Activated CD8-positive, alpha-beta memory T cell treated with anti-CD3 and anti-CD28 coated beads, Interleukin-2, amount 10 ng/mL, durations not matched to agents 7 days and 5 days (primary cell): ENCODE data around the gene TMEM14A. TPM values are rescaled to one million over a fixed set of nuclear protein-coding genes. Genes with fewer than 3 reads are reported as not detected.
"Not testable (repeated sequence)": the region's sequence is repeated elsewhere in the genome, so short reads cannot be mapped to it uniquely, and the experiment has no call there.

Experiments used
- ATAC-seq: fragments of 150-1000 bp; cut with Tn5 transposase; one replicate; pipeline ENCODE4 v1.10.0; 2021; ENCODE audit warnings: moderate library complexity
- CTCF ChIA-PET: fragments of 350-600 bp; sonication (Branson Sonifier 250); formaldehyde crosslinking; loops from one replicate; lab custom pipeline; 2021; ENCODE audit warnings: antibody characterized with exemption; lab: Charles Lee
- DNase-seq: peaks from one replicate; pipeline ENCODE4 v3.0.0-alpha.2; 2020
- H3K27ac Mint-ChIP-seq: one replicate; pipeline ENCODE4 v1.8.0; 2021; ENCODE audit warnings: mild to moderate bottlenecking, mixed read lengths
- H3K27me3 Mint-ChIP-seq: one replicate; pipeline ENCODE4 v1.8.0; 2021; ENCODE audit warnings: mixed read lengths
- H3K36me3 Mint-ChIP-seq: one replicate; pipeline ENCODE4 v1.8.0; 2021; ENCODE audit warnings: mild to moderate bottlenecking, mixed read lengths
- H3K4me1 Mint-ChIP-seq: one replicate; pipeline ENCODE4 v1.8.0; 2021; ENCODE audit warnings: mixed read lengths
- H3K4me3 Mint-ChIP-seq: one replicate; pipeline ENCODE4 v1.8.0; 2021; ENCODE audit warnings: mild to moderate bottlenecking, moderate library complexity, mixed read lengths
- H3K9me3 Mint-ChIP-seq: one replicate; pipeline ENCODE4 v1.8.0; 2022; ENCODE audit warnings: low read depth, mixed read lengths
- total RNA-seq, 2 experiments: library from RNA; stranded (reverse); gene quantifications; one replicate each; pipeline ENCODE4 v1.2.3, GENCODE V29; 2021

The TMEM14A gene
- total RNA-seq, 2 experiments from 2014 or later: 23.2 to 25.8 TPM

DNA sequence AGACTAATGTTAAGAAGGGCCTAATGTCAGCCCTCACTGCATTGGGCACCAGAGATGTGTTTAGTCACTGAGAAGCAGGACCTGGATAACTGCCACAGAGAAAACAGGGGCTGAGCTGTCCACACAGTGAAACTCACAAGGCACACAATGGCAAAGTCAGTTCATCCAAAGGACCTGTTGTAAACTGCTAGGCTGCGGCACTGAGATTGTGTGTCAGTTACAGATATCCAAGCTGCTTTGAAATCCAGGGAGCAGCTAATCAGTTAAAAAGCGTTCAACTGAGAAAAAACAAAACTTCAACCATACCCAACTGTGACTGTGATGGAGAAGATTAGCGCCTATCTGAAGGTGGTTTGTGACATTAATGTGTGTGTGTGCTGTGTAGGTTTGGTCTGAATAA is 27.8 kb upstream of the TMEM14A start:
- Mint-ChIP-seq H3K4me3 (no peak overlapping the region), H3K27ac (no peak overlapping the region), H3K4me1 (peaks cover 12% of the 10 kb centered on the region), H3K36me3 (peaks cover 4% of the 10 kb centered on the region), H3K9me3 (no peaks in the 10 kb centered on the region), H3K27me3 (peaks cover 12% of the 10 kb centered on the region)
- DNase-seq (no peak), ATAC-seq (no peak)
- CTCF ChIA-PET: interaction anchor here (4.4 kb wide), 1 partner anchor 9 kb away, joined by 30 read pairs; no protein-coding TSS in a partner anchor

DNA sequence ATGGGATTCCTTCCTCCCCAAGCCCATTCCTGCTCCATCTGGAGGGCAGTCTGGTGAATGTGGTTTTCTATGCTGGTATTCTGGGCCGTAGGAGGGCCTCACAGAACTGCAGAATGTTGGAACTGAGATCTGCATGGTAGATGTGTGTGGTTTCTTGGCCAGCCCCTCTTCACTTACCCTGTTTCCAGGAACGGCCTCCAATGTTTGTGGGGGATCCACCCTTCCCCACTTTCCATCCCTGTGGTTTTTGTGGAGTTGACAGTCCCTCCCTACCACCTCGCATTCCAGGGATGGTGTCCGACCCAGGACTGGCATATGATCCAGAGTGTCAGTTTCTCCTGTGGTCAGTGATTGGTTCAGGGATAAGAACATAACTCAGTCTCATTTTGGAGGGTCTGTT is 26.7 kb upstream of the TMEM14A start:
- Mint-ChIP-seq H3K4me1 (peaks cover 12% of the 10 kb centered on the region), H3K27me3 (peaks cover 16% of the 10 kb centered on the region), H3K4me3 (no peak overlapping the region), H3K36me3 (peaks cover 4% of the 10 kb centered on the region), H3K9me3 (no peaks in the 10 kb centered on the region), H3K27ac (no peak overlapping the region)
- no peak for ATAC-seq
- DNase-seq: no peak
- CTCF ChIA-PET: interaction anchor here (4.4 kb wide), 1 partner anchor 8 kb away, joined by 30 read pairs; no protein-coding TSS in a partner anchor

DNA sequence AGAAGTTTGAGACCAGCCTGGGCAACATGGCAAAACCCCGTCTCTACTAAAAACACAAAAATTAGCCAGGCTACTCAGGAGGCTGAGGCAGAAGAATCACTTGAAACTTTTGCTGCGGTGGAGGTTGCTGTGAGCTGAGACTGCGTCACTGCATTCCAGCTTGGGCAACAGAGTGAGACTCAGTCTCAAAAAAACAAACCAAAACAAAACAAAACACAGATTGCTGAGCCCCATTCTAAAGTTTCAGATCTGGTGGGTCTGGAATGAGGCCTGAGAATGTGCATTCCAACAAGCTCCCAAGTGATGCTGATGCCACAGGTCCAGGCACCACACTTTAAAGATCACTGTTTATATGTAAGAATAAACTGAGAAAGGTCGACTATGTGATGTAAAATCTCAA is 24.9 kb upstream of the TMEM14A start:
- peaks cover 17% of the 10 kb centered on the region for H3K27me3 Mint-ChIP-seq
- H3K4me3 Mint-ChIP-seq: no peak overlapping the region
- ATAC-seq (no peak), DNase-seq (no peak)
- H3K27ac Mint-ChIP-seq: no peak overlapping the region
- no peaks in the 10 kb centered on the region for H3K9me3 Mint-ChIP-seq
- peaks cover 9% of the 10 kb centered on the region for H3K4me1 Mint-ChIP-seq
- CTCF ChIA-PET: no interaction called here
- H3K36me3 Mint-ChIP-seq: peaks cover 4% of the 10 kb centered on the region

DNA sequence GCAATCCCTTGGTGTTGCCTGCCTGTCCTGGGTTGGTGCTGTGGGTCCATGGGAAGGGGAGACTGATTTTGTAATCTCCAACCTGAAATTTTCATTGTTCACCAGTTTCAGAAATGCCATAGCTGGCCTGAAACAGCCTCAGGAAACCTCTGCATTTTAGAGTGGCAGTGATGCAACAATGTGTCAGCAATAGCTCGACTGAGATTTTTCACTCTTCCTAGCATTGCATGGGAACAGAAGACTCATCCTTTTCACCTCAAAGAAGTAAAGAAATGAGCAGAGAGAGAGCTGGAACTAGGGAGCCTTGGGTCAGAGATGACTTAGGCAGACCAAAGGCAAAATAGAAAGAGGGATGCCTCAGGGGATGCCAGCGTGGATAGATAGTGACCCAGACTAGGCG is 23.7 kb upstream of the TMEM14A start:
- DNase-seq (no peak), ATAC-seq (no peak)
- CTCF ChIA-PET: interaction anchor here (1.6 kb wide), 1 partner anchor 232 kb away, joined by 4 read pairs; no protein-coding TSS in a partner anchor
- no peak overlapping the region for H3K4me3 Mint-ChIP-seq
- H3K9me3 Mint-ChIP-seq: no peaks in the 10 kb centered on the region
- H3K4me1 Mint-ChIP-seq: peaks cover 8% of the 10 kb centered on the region
- H3K27me3 Mint-ChIP-seq: peaks cover 24% of the 10 kb centered on the region
- no peak overlapping the region for H3K27ac Mint-ChIP-seq
- H3K36me3 Mint-ChIP-seq: peaks cover 4% of the 10 kb centered on the region

DNA sequence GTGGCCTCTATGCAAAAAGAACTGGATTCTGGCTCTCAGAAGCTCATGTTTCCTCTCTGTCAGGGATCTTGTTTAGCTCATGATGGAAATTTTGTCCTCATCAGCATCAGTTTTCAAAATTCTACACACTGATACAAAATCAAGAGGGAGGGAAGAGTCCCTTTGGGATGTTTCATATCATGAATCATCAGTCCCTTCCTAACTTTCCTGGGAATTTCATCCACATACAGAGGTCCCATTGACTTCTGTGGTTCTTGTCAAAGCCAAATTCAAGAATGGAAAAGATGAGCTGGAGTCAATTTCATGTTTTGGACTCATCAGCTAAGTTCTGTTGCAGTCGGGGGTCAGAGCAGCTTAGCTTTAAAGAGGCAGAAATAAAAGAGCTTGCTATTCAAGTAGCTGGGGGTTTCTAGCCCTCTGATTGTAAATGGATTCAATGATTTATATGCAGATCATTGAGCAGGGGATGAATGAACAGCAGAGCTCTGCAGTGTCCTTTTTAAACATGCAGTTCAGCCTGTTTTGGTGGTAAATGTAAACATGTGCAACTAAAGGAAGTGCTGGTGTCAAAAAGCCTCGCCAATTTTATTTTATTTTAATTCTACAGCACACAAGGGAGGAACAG is 21.3 kb upstream of the TMEM14A start:
- Mint-ChIP-seq H3K36me3 (no peaks in the 10 kb centered on the region), H3K27me3 (peaks cover 39% of the 10 kb centered on the region), H3K27ac (no peak overlapping the region), H3K9me3 (no peaks in the 10 kb centered on the region), H3K4me1 (peaks cover 8% of the 10 kb centered on the region), H3K4me3 (no peak overlapping the region)
- ATAC-seq (no peak), DNase-seq (no peak)
- CTCF ChIA-PET: interaction anchor here (1.3 to 4.3 kb wide), 5 partner anchors 8 to 287 kb away, joined by 3 to 52 read pairs (median 7); partner anchors contain the start of gene PAQR8

DNA sequence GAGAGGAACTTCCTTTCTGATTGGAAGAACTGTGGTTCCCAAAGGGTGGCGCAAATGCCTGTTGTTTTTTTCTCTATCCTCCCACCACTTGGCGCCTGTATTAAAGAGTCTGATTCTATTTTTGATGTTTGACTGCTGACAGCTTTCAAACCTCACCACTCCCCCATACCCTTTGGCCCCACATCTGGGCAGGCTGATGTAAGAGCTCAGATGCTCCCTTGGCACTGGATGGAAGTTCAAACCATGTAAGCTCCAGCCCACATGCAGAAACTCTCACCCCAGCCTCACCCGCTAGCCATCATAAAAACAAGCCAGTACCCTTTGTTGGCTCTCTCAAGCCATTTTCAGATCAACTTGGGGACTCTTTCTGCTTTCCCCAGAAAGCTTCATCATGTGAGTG is 20.0 kb upstream of the TMEM14A start:
- Mint-ChIP-seq H3K27ac (no peak overlapping the region), H3K9me3 (no peaks in the 10 kb centered on the region), H3K27me3 (peaks cover 39% of the 10 kb centered on the region), H3K4me1 (peaks cover 8% of the 10 kb centered on the region), H3K4me3 (no peak overlapping the region), H3K36me3 (no peaks in the 10 kb centered on the region)
- CTCF ChIA-PET: interaction anchor here (0.8 to 4.3 kb wide), 13 partner anchors 9 to 398 kb away, joined by 3 to 52 read pairs (median 4); partner anchors contain the start of gene TRAM2
- ATAC-seq (no peak), DNase-seq (no peak)

DNA sequence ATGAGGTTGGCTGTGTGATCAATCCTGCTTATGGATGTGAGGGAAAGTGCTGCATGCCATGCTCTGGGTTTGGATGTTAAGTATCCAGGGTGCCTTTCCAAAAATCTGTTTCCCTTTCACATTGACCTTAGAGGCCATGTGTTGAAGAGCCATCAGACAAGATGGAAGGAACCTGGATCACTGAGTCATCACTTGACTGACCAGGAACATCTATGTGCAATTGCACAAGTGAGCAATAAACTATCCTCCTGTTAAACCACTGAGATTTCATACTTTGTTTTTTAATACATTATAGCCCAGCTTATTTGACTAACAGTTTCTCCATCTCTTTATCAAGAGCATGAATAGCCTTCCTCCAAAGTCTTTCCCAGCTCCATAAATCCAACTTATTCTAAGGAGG is 17.8 kb upstream of the TMEM14A start:
- DNase-seq (no peak), ATAC-seq (no peak)
- peaks cover 39% of the 10 kb centered on the region for H3K27me3 Mint-ChIP-seq
- no peak overlapping the region for H3K27ac Mint-ChIP-seq
- H3K4me3 Mint-ChIP-seq: no peak overlapping the region
- CTCF ChIA-PET: interaction anchor here (1.2 to 4.3 kb wide), 8 partner anchors 9 to 367 kb away, joined by 3 to 52 read pairs (median 6); partner anchors contain the start of gene TRAM2
- no peaks in the 10 kb centered on the region for H3K9me3 Mint-ChIP-seq
- H3K4me1 Mint-ChIP-seq: peaks cover 8% of the 10 kb centered on the region
- peaks cover 1% of the 10 kb centered on the region for H3K36me3 Mint-ChIP-seq

DNA sequence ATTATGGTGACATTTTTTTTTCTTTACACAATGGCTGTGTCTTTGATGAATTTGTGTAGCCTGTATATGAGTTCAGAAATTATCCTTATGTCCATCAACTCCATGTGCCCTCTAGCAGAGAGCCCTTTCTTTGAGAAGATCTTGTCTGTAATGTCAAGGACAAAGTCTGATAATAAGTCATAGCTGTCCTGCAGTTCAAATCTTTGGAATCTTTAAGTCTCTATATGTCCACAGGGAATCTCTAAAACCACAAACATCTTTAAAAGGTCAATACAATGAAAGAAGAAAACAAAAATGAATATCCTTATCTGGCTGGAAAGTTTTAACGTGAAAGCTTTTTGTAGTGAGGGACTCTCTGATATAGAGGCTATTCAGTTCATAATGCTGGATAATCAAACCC is 16.9 kb upstream of the TMEM14A start:
- Mint-ChIP-seq H3K4me3 (no peak overlapping the region), H3K4me1 (peaks cover 8% of the 10 kb centered on the region), H3K27ac (no peak overlapping the region), H3K36me3 (peaks cover 1% of the 10 kb centered on the region), H3K27me3 (peaks cover 34% of the 10 kb centered on the region), H3K9me3 (no peaks in the 10 kb centered on the region)
- DNase-seq (no peak), ATAC-seq (no peak)
- CTCF ChIA-PET: interaction anchor here (2.0 kb wide), 1 partner anchor 246 kb away, joined by 5 read pairs; no protein-coding TSS in a partner anchor

DNA sequence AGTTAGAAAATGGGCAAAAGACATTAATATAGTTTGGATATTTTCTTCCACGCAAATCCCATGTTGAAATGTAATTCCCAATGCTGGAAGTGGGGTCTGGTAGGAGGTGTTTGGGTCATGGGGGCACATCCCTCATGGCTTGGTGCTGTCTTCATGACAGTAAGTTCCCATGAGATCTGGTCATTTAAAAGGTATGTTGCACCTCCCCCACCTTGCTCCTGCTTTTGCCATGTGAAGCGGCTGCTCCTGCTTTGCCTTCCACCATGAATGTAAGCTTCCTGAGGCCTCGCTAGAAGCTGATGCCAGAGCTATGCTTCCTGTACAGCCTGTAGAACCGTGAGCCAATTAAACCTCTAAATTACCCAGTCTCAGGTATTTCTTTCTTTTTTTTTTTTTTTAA is 16.3 kb upstream of the TMEM14A start:
- H3K4me3 Mint-ChIP-seq: no peak overlapping the region
- peaks cover 8% of the 10 kb centered on the region for H3K4me1 Mint-ChIP-seq
- peaks cover 33% of the 10 kb centered on the region for H3K27me3 Mint-ChIP-seq
- H3K9me3 Mint-ChIP-seq: no peaks in the 10 kb centered on the region
- H3K36me3 Mint-ChIP-seq: peaks cover 1% of the 10 kb centered on the region
- DNase-seq (no peak), ATAC-seq (no peak)
- CTCF ChIA-PET: no interaction called here
- no peak overlapping the region for H3K27ac Mint-ChIP-seq

DNA sequence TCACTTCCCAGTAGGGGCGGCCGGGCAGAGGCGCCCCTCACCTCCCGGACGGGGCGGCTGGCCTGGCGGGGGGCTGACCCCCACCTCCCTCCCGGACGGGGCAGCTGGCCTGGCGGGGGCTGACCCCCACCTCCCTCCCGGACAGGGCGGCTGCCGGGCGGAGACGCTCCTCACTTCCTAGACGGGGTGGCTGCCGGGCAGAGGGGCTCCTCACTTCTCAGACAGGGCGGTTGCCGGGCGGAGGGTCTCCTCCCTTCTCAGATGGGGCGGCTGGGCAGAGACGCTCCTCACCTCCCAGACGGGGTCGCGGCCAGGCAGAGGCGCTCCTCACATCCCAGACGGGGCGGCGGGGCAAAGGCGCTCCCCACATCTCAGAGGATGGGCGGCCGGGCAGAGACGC is 15.0 kb upstream of the TMEM14A start:
- H3K4me1 Mint-ChIP-seq, CTCF ChIA-PET, DNase-seq, ATAC-seq, H3K9me3 Mint-ChIP-seq, H3K27ac Mint-ChIP-seq, H3K36me3 Mint-ChIP-seq, H3K4me3 Mint-ChIP-seq: not testable (repeated sequence)
- H3K27me3 Mint-ChIP-seq: peaks cover 27% of the 10 kb centered on the region

DNA sequence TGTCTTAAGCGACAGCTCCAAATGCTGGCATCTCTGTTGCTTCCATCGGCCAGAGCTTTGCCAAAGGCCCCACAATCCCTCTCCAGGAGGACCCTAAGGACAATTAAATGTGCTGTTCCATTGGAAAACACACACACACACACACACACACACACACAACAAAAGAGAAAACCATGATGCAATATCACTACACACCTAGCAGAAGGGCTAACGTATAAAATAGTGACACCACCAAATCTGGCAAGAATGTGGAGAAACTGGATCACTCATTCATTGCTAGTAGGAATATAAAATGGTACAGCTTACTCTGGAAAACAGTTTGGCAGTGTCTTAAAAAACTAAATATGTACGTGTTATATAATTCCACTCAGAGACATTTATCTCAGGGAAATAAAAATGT is 13.0 kb upstream of the TMEM14A start:
- ATAC-seq (no peak), DNase-seq (no peak)
- Mint-ChIP-seq H3K4me1 (peaks cover 3% of the 10 kb centered on the region), H3K4me3 (no peak overlapping the region), H3K9me3 (no peaks in the 10 kb centered on the region), H3K27ac (no peak overlapping the region), H3K36me3 (peaks cover 1% of the 10 kb centered on the region), H3K27me3 (peaks cover 15% of the 10 kb centered on the region)
- CTCF ChIA-PET: interaction anchor here (1.4 to 1.6 kb wide), 2 partner anchors 8 to 241 kb away, joined by 4 read pairs; no protein-coding TSS in a partner anchor

DNA sequence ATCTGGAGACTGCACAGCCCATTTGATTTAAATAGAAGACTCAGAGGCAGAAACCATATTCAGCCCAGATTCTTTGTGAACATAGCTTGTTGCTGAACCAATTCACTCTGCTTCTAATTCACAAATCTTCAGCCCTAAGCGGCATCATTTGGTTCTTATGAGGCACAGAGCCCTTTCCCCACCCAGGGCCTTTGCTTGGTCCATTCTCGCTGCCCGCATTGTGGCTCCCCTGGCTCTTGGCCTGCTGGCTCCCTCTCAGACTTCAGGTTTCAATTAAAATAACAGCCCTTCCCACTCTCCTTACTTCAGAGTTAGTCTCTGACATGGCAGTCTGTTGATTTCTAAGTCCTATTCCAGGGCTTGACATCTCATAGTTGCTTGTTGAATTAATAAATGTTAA is 9.4 kb upstream of the TMEM14A start:
- Mint-ChIP-seq H3K4me3 (no peak overlapping the region), H3K9me3 (no peaks in the 10 kb centered on the region), H3K36me3 (peaks cover 1% of the 10 kb centered on the region), H3K27me3 (no peaks in the 10 kb centered on the region), H3K27ac (no peak overlapping the region), H3K4me1 (peaks cover 4% of the 10 kb centered on the region)
- ATAC-seq (no peak), DNase-seq (no peak)
- CTCF ChIA-PET: interaction anchor here (1.5 to 3.1 kb wide), 3 partner anchors 10 to 262 kb away, joined by 3 to 52 read pairs (median 51); partner anchors contain the start of gene EFHC1

DNA sequence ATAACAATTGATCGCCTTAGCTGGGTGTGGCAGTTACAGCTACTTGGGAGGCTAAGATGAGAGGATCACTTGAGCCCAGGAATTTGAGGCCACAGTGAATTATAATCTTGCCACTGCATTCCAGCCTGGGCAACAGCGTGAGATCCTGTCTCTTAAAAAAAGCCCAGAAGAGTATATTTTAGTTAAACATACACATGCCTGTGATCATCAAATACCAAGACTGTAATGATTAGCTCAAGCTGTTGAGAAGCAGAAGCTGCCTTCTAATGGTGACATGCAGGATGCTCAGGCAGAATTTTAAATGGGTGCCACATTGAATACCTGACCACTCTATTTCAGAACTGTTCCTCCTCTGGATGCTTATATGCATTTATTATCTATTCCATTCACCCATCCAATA is 8.9 kb upstream of the TMEM14A start:
- CTCF ChIA-PET: interaction anchor here (1.6 to 3.1 kb wide), 5 partner anchors 11 to 300 kb away, joined by 3 to 52 read pairs (median 5); partner anchors contain the start of genes EFHC1 and PAQR8
- Mint-ChIP-seq H3K9me3 (no peaks in the 10 kb centered on the region), H3K27ac (no peak overlapping the region), H3K4me3 (no peak overlapping the region), H3K36me3 (peaks cover 1% of the 10 kb centered on the region), H3K4me1 (peaks cover 8% of the 10 kb centered on the region), H3K27me3 (no peaks in the 10 kb centered on the region)
- ATAC-seq: no peak
- DNase-seq: no peak
